ENCODE data around the gene RFC4. TPM values are rescaled to one million over a fixed set of nuclear protein-coding genes. Genes with fewer than 3 reads are reported as not detected.

RFC4 gene
- total and polyA plus RNA-seq, 2 donors (not counting 3 experiments of a cell fraction or from before 2014, with no cell fraction given): 6.2 to 33.7 TPM

- TF ChIP-seq MYC (IDR thresholded peaks at IDR 0.05; ENCODE audit: low read depth, low read length) (no peak), CTCF (IDR thresholded peaks at IDR 0.05; ENCODE audit: extremely low read depth in 1 of 2, insufficient read depth in 1 of 2, low read depth in 1 of 2, low read length in 2 of 2) (no peak), MAX (IDR thresholded peaks at IDR 0.05; ENCODE audit: insufficient read depth, insufficient read length) (no peak), FOS (IDR thresholded peaks at IDR 0.05; ENCODE audit: borderline replicate concordance, insufficient read depth, low read length) (no peak), GATA2 (IDR thresholded peaks at IDR 0.05; ENCODE audit: insufficient read depth, insufficient read length, low read depth, low read length) (no peak), EZH2 (IDR thresholded peaks at IDR 0.05; ENCODE audit: borderline replicate concordance, low read depth, low read length, severe bottlenecking) (no peak), JUN (IDR thresholded peaks at IDR 0.05; ENCODE audit: borderline replicate concordance, insufficient read depth, insufficient read length, low read depth) (no peak), POLR2AphosphoS5 (IDR thresholded peaks at IDR 0.05; ENCODE audit: insufficient read depth, low read depth, low read length) (no peak), POLR2A (IDR thresholded peaks at IDR 0.05; ENCODE audit: low read depth, low read length) (no peak)
- DNase-seq (ENCODE audit: low read depth, low spot score): no peak
- Histone ChIP-seq H4K20me1 (replicated peaks; ENCODE audit: control insufficient read depth, extremely low read depth, insufficient read depth, low read length) (no peaks in the 10 kb centered on the region), H3K9me3 (replicated peaks; ENCODE audit: control insufficient read depth, insufficient read depth, low read length) (no peaks in the 10 kb centered on the region), H3K9ac (replicated peaks; ENCODE audit: extremely low read depth, insufficient read depth, low read length) (no peak overlapping the region), H3K27me3 (ENCODE audit: control insufficient read depth in 2 of 2, insufficient read depth in 2 of 2, low read length in 2 of 2) (peaks cover 36 to 50% of the 10 kb centered on the region in 2 experiments), H3K9me1 (replicated peaks; ENCODE audit: control insufficient read depth, extremely low read depth, insufficient read depth, low read length) (no peaks in the 10 kb centered on the region), H3K4me2 (ENCODE audit: insufficient read depth, low read length) (no peak overlapping the region), H3K4me1 (ENCODE audit: control insufficient read depth, extremely low read depth, insufficient read depth, low read length) (no peaks in the 10 kb centered on the region), H3K4me3 (replicated peaks in 1 of 3; ENCODE audit: insufficient read depth in 1 of 3, low read depth in 1 of 3, low read length in 3 of 3) (no peak overlapping the region), H3K36me3 (ENCODE audit: control insufficient read depth in 2 of 2, extremely low read depth in 1 of 2, insufficient read depth in 2 of 2, low read length in 2 of 2) (no peaks in the 10 kb centered on the region), H3K79me2 (ENCODE audit: control insufficient read depth, insufficient read depth, low read length) (no peaks in the 10 kb centered on the region), H2AFZ (ENCODE audit: low read depth, low read length) (no peak overlapping the region), H3K27ac (ENCODE audit: insufficient read depth, low read depth, low read length) (no peak overlapping the region)
- FAIRE-seq: no peak
- POLR2A ChIA-PET: no interaction called here
- intact Hi-C loops (cut with micrococcal nuclease): no loop called here
- CTCF ChIA-PET: interaction anchor here (1.1 kb wide), 1 partner anchor 17 kb away, joined by 4 read pairs; no protein-coding TSS in a partner anchor
- BruUV-seq (replicated peaks): no TSS peak
- dilution Hi-C loops (cut with MboI; ENCODE audit: extremely low pct_ligation_motif_present, low sequenced_read_pairs): no loop called here
Observed at GRCh38 chr3:186832276-186832675, 26.0 kb upstream of the RFC4 start.

Measured in endothelial cell of umbilical vein (primary cell).